Aortic smooth muscle cell (primary cell): Measurements from ENCODE around the gene TMEM147. TPM values are rescaled to one million over a fixed set of nuclear protein-coding genes. Genes with fewer than 3 reads are reported as not detected.

ENCODE experiments used
- total RNA-seq: library from RNA; depleted of rRNA; stranded (reverse); fragments of >200 nt; gene quantifications from 2 replicates; pipeline ENCODE4 v1.2.3, GENCODE V29; 2014

The TMEM147 gene
- total RNA-seq = 73.3 and 90.4 TPM in 2 replicates

GRCh38 chr19:35545001-35545854 lies at the start of gene TMEM147:
Gene TMEM147, plus strand, starts transcription at chr19:35545626. Its CDS starts 114 bp downstream, at chr19:35545740.

DNA sequence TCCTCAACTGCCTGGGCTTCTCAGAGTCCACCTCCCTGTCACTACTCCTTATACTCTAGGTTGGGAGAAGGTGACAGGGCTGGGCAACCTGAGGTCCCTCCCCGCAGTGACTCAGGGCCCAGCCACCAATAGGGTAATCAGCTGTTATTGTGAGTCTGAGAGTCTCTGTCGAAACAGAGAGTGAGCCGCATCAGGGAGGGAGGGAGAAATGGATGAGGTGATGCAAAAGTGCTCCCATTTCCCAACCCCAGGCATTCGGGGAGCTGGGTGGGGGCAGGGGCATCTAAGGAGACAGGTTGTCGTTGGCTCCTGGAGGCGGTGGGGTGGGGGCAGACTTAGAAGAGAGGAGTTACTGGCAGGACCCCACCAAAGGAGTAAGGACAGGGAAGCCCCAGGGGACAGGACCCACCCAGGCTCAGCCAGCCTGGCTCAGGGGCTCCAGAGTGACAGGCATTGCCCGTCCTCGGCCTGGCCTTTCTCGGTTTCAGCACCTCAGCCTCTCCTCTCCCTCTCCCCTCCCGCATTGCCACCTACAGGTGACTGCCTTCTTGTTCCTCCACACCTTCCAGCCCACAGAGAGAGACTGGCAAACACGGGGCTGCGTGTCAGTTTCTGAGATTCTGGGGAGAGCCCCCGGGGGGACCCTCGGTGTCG lies 31.7 kb upstream of the TMEM147 start, which contains the start of gene DMKN:
Gene DMKN, minus strand, starts transcription at position 22 of the 654 bp plus-strand sequence. CDS start 174 bp downstream, outside the sequence.

GRCh38 chr19:35528218-35529038 lies 17.0 kb upstream of the TMEM147 start, which contains the start of gene SBSN:
Gene SBSN, minus strand, starts transcription at chr19:35528311. Its CDS starts 30 bp downstream, at chr19:35528281.

GRCh38 chr19:35533201-35533821 lies 12.1 kb upstream of the TMEM147 start, which contains the start of gene GAPDHS:
Gene GAPDHS, plus strand, starts transcription at chr19:35533456. Its CDS starts 72 bp downstream, at chr19:35533528.

GRCh38 chr19:35563207-35563829 lies 17.9 kb downstream of the TMEM147 start, which contains the start of gene ATP4A:
Gene ATP4A, minus strand, starts transcription at chr19:35563658. Its CDS starts 29 bp downstream, at chr19:35563629.

DNA sequence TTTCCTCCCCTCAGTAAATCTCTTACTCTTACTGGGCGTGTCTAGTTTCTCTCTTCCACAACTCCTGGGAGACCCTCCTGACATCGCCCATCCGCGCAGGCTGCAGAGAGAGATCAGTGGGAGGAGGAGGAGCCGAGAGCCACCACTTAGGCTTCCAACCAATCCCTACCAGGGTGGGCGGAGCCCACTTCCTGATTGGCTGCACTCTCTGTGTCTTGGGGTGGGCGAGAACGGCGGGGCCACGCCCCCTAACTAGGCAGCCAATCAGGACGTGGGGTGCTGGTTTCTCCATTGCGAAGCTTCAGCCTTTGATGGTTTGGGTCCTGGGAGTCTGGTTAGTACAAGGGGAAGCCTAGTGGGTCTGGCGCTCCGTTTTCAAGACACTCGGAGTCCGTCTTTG lies 40.4 kb downstream of the TMEM147 start, which contains the start of gene PMIS2:
Gene PMIS2, plus strand, starts transcription at position 326 of the 400 bp plus-strand sequence. CDS start 87 bp downstream, outside the sequence.

Other genes starting within 250 kb of the TMEM147 start
- 0.40 and 0.56 TPM in 2 replicates for gene CD22, start 216.4 kb upstream of the TMEM147 start, total RNA-seq
- not detected in 2 replicates for gene FFAR1, start 197.7 kb upstream of the TMEM147 start, total RNA-seq
- gene FFAR3, start 187.2 kb upstream of the TMEM147 start, total RNA-seq = not detected in 2 replicates
- gene GPR42, start 174.6 kb upstream of the TMEM147 start, total RNA-seq = not detected in 2 replicates
- not detected in 2 replicates for gene FFAR2, start 97.4 kb upstream of the TMEM147 start, total RNA-seq
- not detected in 2 replicates for gene KRTDAP, start 55.2 kb upstream of the TMEM147 start, total RNA-seq
- gene DMKN, start 32.0 kb upstream of the TMEM147 start, total RNA-seq = 0.53 and 2.3 TPM in 2 replicates
- gene SBSN, start 17.3 kb upstream of the TMEM147 start, total RNA-seq = 0.66 and 0.87 TPM in 2 replicates
- gene GAPDHS, start 12.2 kb upstream of the TMEM147 start, total RNA-seq = not detected in 2 replicates
- gene ATP4A, start 18.0 kb downstream of the TMEM147 start, total RNA-seq = not detected in 2 replicates
- not detected in 2 replicates for gene PMIS2, start 40.5 kb downstream of the TMEM147 start, total RNA-seq
- 4.4 and 6.7 TPM in 2 replicates for gene HAUS5, start 67.1 kb downstream of the TMEM147 start, total RNA-seq
- gene RBM42, start 83.4 kb downstream of the TMEM147 start, total RNA-seq = 36.8 and 38.8 TPM in 2 replicates
- gene ETV2, start 96.1 kb downstream of the TMEM147 start, total RNA-seq = 0.12 and 0.26 TPM in 2 replicates
- gene COX6B1, start 102.7 kb downstream of the TMEM147 start, total RNA-seq = 462 and 513 TPM in 2 replicates
- gene UPK1A, start 120.9 kb downstream of the TMEM147 start, total RNA-seq = not detected in 2 replicates
- gene ZBTB32, start 158.9 kb downstream of the TMEM147 start, total RNA-seq = not detected in 2 replicates
- 3.6 and 5.9 TPM in 2 replicates for gene KMT2B, start 172.4 kb downstream of the TMEM147 start, total RNA-seq
- gene IGFLR1, start 196.8 kb downstream of the TMEM147 start, total RNA-seq = 1.1 TPM in 2 replicates
- gene U2AF1L4, start 199.8 kb downstream of the TMEM147 start, total RNA-seq = 7.3 and 10.3 TPM in 2 replicates
- 16.8 and 17.2 TPM in 2 replicates for gene PSENEN, start 200.0 kb downstream of the TMEM147 start, total RNA-seq
- 6.7 and 7.0 TPM in 2 replicates for gene LIN37, start 202.9 kb downstream of the TMEM147 start, total RNA-seq
- gene HSPB6, start 211.4 kb downstream of the TMEM147 start, total RNA-seq = 55.8 and 106 TPM in 2 replicates
- 3.6 and 4.7 TPM in 2 replicates for gene PROSER3, start 212.6 kb downstream of the TMEM147 start, total RNA-seq
- gene ARHGAP33, start 229.9 kb downstream of the TMEM147 start, total RNA-seq = 2.9 and 3.2 TPM in 2 replicates